ENCODE data around the gene PRMT9. TPM values are rescaled to one million over a fixed set of nuclear protein-coding genes. Genes with fewer than 3 reads are reported as not detected.

The PRMT9 gene
- total and polyA plus RNA-seq, 2 of the 13 experiments (the other 11 are each of a cell fraction or from before 2014, with no cell fraction given): 4.0 to 9.7 TPM

- Histone ChIP-seq H3K9ac (ENCODE audit: insufficient read depth, low read depth, low read length) (no peak overlapping the region), H3K27ac (ENCODE audit: extremely low read length, insufficient read depth, low read length) (no peak overlapping the region), H3K9me3 (ENCODE audit: low read length) (peaks cover 13% of the 10 kb centered on the region; the same call in 1 of the 2 replicates), H3K79me2 (ENCODE audit: insufficient read depth, low read length) (no peaks in the 10 kb centered on the region), H3K27me3 (ENCODE audit: control insufficient read depth in 1 of 2, insufficient read depth in 2 of 2, low read length in 2 of 2) (no peaks in the 10 kb centered on the region), H4K20me1 (ENCODE audit: insufficient read depth, low read length) (no peaks in the 10 kb centered on the region), H3K36me3 (replicated peaks in 1 of 2; ENCODE audit: control insufficient read depth in 1 of 2, insufficient read depth in 2 of 2, low read length in 2 of 2) (peaks cover 5 to 18% of the 10 kb centered on the region in 2 experiments; a peak in 3 of 5 replicates), H2AFZ (ENCODE audit: low read length) (no peak overlapping the region), H3K4me2 (ENCODE audit: low read depth, low read length) (no peak overlapping the region), H3K4me3 (replicated peaks in 1 of 3; ENCODE audit: insufficient read depth in 1 of 3, low read depth in 2 of 3, low read length in 3 of 3) (no peak overlapping the region), H3K4me1 (ENCODE audit: insufficient read depth, low read length) (no peaks in the 10 kb centered on the region)
- whole genome bisulfite sequencing (ENCODE audit: low lambda C conversion rate): 98% methylated on average over 1 of the region's 1 CpG
- no TSS peak for BruUV-seq (replicated peaks)
- ATAC-seq: no peak
- peak; percentile 34 for FAIRE-seq
- in situ Hi-C loops (cut with HindIII; ENCODE audit: extremely low pct_ligation_motif_present, low pct_unique_long_range_greater_than_20kb) (no loop called here), intact Hi-C loops (cut with micrococcal nuclease; ENCODE audit: unreplicated experiment) (no loop called here)
- TF ChIP-seq GFI1 (CRISPR knock-in tag; IDR thresholded peaks at IDR 0.05; ENCODE audit: borderline replicate concordance): no peak
- no peak for TF ChIP-seq MAFK (conservative IDR thresholded peaks at IDR 0.05 in 1 of 2, IDR thresholded peaks at IDR 0.05 in 1 of 2; ENCODE audit: low read length in 2 of 2)
- TF ChIP-seq MLLT10 (CRISPR knock-in tag; IDR thresholded peaks at IDR 0.05): no peak
- TF ChIP-seq ZNF556 (CRISPR knock-in tag; IDR thresholded peaks at IDR 0.05; ENCODE audit: borderline replicate concordance): no peak
- TF ChIP-seq HOXA3 (CRISPR knock-in tag; IDR thresholded peaks at IDR 0.05): no peak
- POLR2A ChIA-PET: no interaction called here
- CTCF ChIA-PET (ENCODE audit: low intra/inter-chr PET ratio, low total read pairs): no interaction called here
- DNase-seq (ENCODE audit: low spot score): no peak
Measured at GRCh38 chr4:147651563-147651962, 32.4 kb downstream of the PRMT9 start.

- no peaks in the 10 kb centered on the region for H4K20me1 ChIP-seq (ENCODE audit: insufficient read depth, low read length)
- no peak overlapping the region for H2AFZ ChIP-seq (ENCODE audit: low read length)
- H3K79me2 ChIP-seq (ENCODE audit: insufficient read depth, low read length): no peaks in the 10 kb centered on the region
- H3K36me3 ChIP-seq (replicated peaks in 1 of 2; ENCODE audit: control insufficient read depth in 1 of 2, insufficient read depth in 2 of 2, low read length in 2 of 2): peaks cover 3 to 15% of the 10 kb centered on the region in 2 experiments; a peak in 3 of 5 replicates
- intact Hi-C loops (cut with micrococcal nuclease; ENCODE audit: unreplicated experiment) (no loop called here), in situ Hi-C loops (cut with HindIII; ENCODE audit: extremely low pct_ligation_motif_present, low pct_unique_long_range_greater_than_20kb) (no loop called here)
- H3K4me1 ChIP-seq (ENCODE audit: insufficient read depth, low read length): no peaks in the 10 kb centered on the region
- H3K9ac ChIP-seq (ENCODE audit: insufficient read depth, low read depth, low read length): no peak overlapping the region
- POLR2A ChIA-PET: no interaction called here
- H3K27me3 ChIP-seq (ENCODE audit: control insufficient read depth in 1 of 2, insufficient read depth in 2 of 2, low read length in 2 of 2): no peaks in the 10 kb centered on the region
- no peak for ATAC-seq
- FAIRE-seq: no peak
- BruUV-seq (replicated peaks): no TSS peak
- H3K27ac ChIP-seq (ENCODE audit: extremely low read length, insufficient read depth, low read length): no peak overlapping the region
- H3K9me3 ChIP-seq (ENCODE audit: low read length): peaks cover 13% of the 10 kb centered on the region; the same call in 1 of the 2 replicates
- no peak for DNase-seq (ENCODE audit: low spot score)
- CTCF ChIA-PET (ENCODE audit: low intra/inter-chr PET ratio, low total read pairs): no interaction called here
- no peak overlapping the region for H3K4me3 ChIP-seq (replicated peaks in 1 of 3; ENCODE audit: insufficient read depth in 1 of 3, low read depth in 2 of 3, low read length in 3 of 3)
- no peak for TF ChIP-seq MLXIP (CRISPR knock-in tag; IDR thresholded peaks at IDR 0.05; ENCODE audit: borderline replicate concordance)
- TF ChIP-seq NFE2 (CRISPR knock-in tag; IDR thresholded peaks at IDR 0.05): no peak
- no peak for TF ChIP-seq IRF2 (CRISPR knock-in tag; IDR thresholded peaks at IDR 0.05)
- TF ChIP-seq SOX6 (IDR thresholded peaks at IDR 0.05): no peak
- no peak for TF ChIP-seq SOX6 (CRISPR knock-in tag; IDR thresholded peaks at IDR 0.05)
- TF ChIP-seq ZNF780A (CRISPR knock-in tag; IDR thresholded peaks at IDR 0.05): no peak
- no peak for TF ChIP-seq SMAD1 (CRISPR knock-in tag; IDR thresholded peaks at IDR 0.05; ENCODE audit: borderline replicate concordance, low read depth)
- TF ChIP-seq TRIM22 (IDR thresholded peaks at IDR 0.05): no peak
- no peak for TF ChIP-seq PAWR (CRISPR knock-in tag; IDR thresholded peaks at IDR 0.05; ENCODE audit: borderline replicate concordance)
- TF ChIP-seq ATF3 (CRISPR knock-in tag; IDR thresholded peaks at IDR 0.05): no peak
- TF ChIP-seq SAFB2 (CRISPR knock-in tag; IDR thresholded peaks at IDR 0.05; ENCODE audit: borderline replicate concordance, low read depth): no peak
- TF ChIP-seq RXRB (CRISPR knock-in tag; IDR thresholded peaks at IDR 0.05; ENCODE audit: borderline replicate concordance): no peak
- no peak overlapping the region for H3K4me2 ChIP-seq (ENCODE audit: low read depth, low read length)
Measured at GRCh38 chr4:147648656-147649055, 35.3 kb downstream of the PRMT9 start.

All from HepG2 (cell line).